Measurements from ENCODE around the gene TSPYL1. TPM values are rescaled to one million over a fixed set of nuclear protein-coding genes. Genes with fewer than 3 reads are reported as not detected.

The TSPYL1 gene
- total RNA-seq, 1 experiment from 2014 or later = 35.1 TPM

DNA sequence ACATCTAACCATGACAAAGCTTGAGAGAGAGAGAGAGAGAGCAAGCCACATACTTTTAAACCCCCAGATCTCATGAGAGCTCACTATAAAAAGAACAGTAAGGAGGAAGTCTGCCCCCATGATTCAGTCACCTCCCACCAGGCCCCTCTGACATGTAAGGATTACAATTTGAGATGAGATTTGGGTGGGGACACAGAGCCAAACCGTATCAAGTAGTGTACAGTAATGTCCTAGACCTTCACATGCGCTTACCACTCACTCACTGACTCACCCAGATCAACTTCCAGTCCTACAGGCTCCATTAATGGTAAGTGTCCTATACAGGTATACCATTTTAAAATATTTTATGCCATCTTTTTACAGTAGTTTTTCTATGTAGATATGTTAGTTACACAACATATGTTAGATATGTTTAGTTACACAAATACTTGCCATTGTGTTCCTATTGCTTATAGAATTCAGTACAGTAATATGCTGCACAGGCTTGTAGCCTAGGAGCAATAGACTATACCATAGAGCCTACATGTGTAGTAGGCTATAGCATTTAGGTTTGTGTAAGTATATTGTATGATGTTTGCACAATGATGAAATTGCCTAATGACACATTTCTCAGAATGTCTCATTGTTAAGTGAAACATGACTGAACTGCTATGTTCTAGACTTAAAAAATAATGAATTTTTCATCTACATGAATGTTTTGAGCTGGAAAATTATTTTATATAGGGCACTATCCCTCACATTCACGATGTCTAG, 11.7 kb downstream of the TSPYL1 start:
- Histone ChIP-seq H3K4me2 (ENCODE audit: low read length) (no peak overlapping the region), H3K9me3 (ENCODE audit: low read length) (no peaks in the 10 kb centered on the region), H2AFZ (ENCODE audit: low read length) (no peak overlapping the region), H4K20me1 (ENCODE audit: low read length) (no peaks in the 10 kb centered on the region), H3K9me2 (replicated peaks; ENCODE audit: low read length) (no peaks in the 10 kb centered on the region), H3F3A (ENCODE audit: low read length, unreplicated experiment) (no peaks in the 10 kb centered on the region), H3K9ac (ENCODE audit: low read length) (no peak overlapping the region), H3K36me3 (ENCODE audit: low read depth, low read length) (no peaks in the 10 kb centered on the region), H3K27me3 (ENCODE audit: low read length) (no peaks in the 10 kb centered on the region), H3K79me2 (ENCODE audit: low read length) (0 out of 2 replicates have a peak, but pooled peaks cover 4% of the 10 kb centered on the region), H3K27ac (ENCODE audit: low read length) (no peak overlapping the region), H3K4me3 (ENCODE audit: low read length) (no peak overlapping the region), H3K4me1 (ENCODE audit: insufficient read depth, low read length) (peaks cover 13% of the 10 kb centered on the region)
- ChIA-PET POLR2A (ENCODE audit: unreplicated experiment) (no interaction called here), CTCF (interaction anchor here (0.6 to 1.2 kb wide), 9 partner anchors 9 to 293 kb away, joined by 3 to 7 read pairs (median 4); partner anchors contain the start of genes CALHM4, DSE and FRK)
- TF ChIP-seq EZH2 (IDR thresholded peaks at IDR 0.05; ENCODE audit: low read length, unreplicated experiment) = no peak
- TF ChIP-seq, protein P1, sequence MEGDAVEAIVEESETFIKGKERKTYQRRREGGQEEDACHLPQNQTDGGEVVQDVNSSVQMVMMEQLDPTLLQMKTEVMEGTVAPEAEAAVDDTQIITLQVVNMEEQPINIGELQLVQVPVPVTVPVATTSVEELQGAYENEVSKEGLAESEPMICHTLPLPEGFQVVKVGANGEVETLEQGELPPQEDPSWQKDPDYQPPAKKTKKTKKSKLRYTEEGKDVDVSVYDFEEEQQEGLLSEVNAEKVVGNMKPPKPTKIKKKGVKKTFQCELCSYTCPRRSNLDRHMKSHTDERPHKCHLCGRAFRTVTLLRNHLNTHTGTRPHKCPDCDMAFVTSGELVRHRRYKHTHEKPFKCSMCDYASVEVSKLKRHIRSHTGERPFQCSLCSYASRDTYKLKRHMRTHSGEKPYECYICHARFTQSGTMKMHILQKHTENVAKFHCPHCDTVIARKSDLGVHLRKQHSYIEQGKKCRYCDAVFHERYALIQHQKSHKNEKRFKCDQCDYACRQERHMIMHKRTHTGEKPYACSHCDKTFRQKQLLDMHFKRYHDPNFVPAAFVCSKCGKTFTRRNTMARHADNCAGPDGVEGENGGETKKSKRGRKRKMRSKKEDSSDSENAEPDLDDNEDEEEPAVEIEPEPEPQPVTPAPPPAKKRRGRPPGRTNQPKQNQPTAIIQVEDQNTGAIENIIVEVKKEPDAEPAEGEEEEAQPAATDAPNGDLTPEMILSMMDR (conservative IDR thresholded peaks at IDR 0.05; ENCODE audit: low read depth, low read length) = no peak
- TF ChIP-seq EZH2phosphoT487 (IDR thresholded peaks at IDR 0.05; ENCODE audit: borderline replicate concordance, low read length) = no peak
- ATAC-seq = no peak
- intact Hi-C loops (cut with micrococcal nuclease) = loop anchor here (5.0 kb wide), 1 partner anchor 264 kb away; no protein-coding TSS in a partner anchor
- no TSS peak for BruUV-seq (replicated peaks)
- peak; percentile 31 for DNase-seq

DNA sequence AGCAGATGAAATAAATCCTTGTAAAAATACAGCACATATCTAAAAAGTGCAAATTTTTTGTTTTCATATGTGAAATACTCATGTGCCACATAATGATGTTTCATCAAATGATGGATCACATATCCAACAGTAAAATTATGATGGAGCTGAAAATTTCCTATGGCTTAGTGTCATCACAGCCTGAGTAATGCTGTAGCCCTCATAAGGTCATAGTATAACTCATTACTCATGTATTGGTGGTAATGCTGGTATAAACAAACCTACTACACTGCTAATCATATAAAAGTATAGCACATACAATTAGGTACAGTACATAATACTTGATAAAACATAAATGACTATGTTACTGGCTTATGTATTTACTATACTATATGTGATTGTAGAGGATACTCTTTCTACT, 12.9 kb downstream of the TSPYL1 start:
- intact Hi-C loops (cut with micrococcal nuclease) = loop anchor here (5.0 kb wide), 1 partner anchor 265 kb away; no protein-coding TSS in a partner anchor
- Histone ChIP-seq H3K4me1 (ENCODE audit: insufficient read depth, low read length) (peaks cover 13% of the 10 kb centered on the region), H3K9me3 (ENCODE audit: low read length) (no peaks in the 10 kb centered on the region), H4K20me1 (ENCODE audit: low read length) (no peaks in the 10 kb centered on the region), H3K4me2 (ENCODE audit: low read length) (no peak overlapping the region), H2AFZ (ENCODE audit: low read length) (no peak overlapping the region), H3K79me2 (ENCODE audit: low read length) (0 out of 2 replicates have a peak, but pooled peaks cover 4% of the 10 kb centered on the region), H3K4me3 (ENCODE audit: low read length) (no peak overlapping the region), H3K27me3 (ENCODE audit: low read length) (no peaks in the 10 kb centered on the region), H3K9me2 (replicated peaks; ENCODE audit: low read length) (no peaks in the 10 kb centered on the region), H3K9ac (ENCODE audit: low read length) (no peak overlapping the region), H3K27ac (ENCODE audit: low read length) (no peak overlapping the region), H3F3A (ENCODE audit: low read length, unreplicated experiment) (no peaks in the 10 kb centered on the region), H3K36me3 (ENCODE audit: low read depth, low read length) (no peaks in the 10 kb centered on the region)
- ChIA-PET POLR2A (ENCODE audit: unreplicated experiment) (no interaction called here), CTCF (no interaction called here)
- DNase-seq (peak; percentile 30), ATAC-seq (no peak)
- TF ChIP-seq EZH2 (IDR thresholded peaks at IDR 0.05; ENCODE audit: low read length, unreplicated experiment) (no peak), EZH2phosphoT487 (IDR thresholded peaks at IDR 0.05; ENCODE audit: borderline replicate concordance, low read length) (no peak)
- TF ChIP-seq, protein P1 (conservative IDR thresholded peaks at IDR 0.05; ENCODE audit: low read depth, low read length) = no peak
- no TSS peak for BruUV-seq (replicated peaks)

Measured in PC-3 (cell line).